Coronary artery (tissue), 2 donors: ENCODE data around the gene RNF224.

ENCODE experiments used
- DNase-seq: peaks from one replicate; pipeline ENCODE4 v3.0.0-alpha.2; 2017; ENCODE audit warnings: low spot score
- H3K27ac ChIP-seq, 2 donors: fragments of 200-600 bp; sonication (generic); one replicate each; pipeline ENCODE4 v1.5.1; 2016 to 2019
- H3K4me3 ChIP-seq: fragments of 200-600 bp; sonication (generic); 2 replicates; pipeline ENCODE4 v1.5.1; 2016; ENCODE audit warnings: mild to moderate bottlenecking, moderate library complexity
- TF ChIP-seq, protein P1 (sequence below): fragments of 200-600 bp; sonication (generic); IDR thresholded peaks from one replicate; pipeline ENCODE4 v1.5.1; 2019; ENCODE audit warnings: antibody characterized with exemption

Gene RNF224

DNA sequence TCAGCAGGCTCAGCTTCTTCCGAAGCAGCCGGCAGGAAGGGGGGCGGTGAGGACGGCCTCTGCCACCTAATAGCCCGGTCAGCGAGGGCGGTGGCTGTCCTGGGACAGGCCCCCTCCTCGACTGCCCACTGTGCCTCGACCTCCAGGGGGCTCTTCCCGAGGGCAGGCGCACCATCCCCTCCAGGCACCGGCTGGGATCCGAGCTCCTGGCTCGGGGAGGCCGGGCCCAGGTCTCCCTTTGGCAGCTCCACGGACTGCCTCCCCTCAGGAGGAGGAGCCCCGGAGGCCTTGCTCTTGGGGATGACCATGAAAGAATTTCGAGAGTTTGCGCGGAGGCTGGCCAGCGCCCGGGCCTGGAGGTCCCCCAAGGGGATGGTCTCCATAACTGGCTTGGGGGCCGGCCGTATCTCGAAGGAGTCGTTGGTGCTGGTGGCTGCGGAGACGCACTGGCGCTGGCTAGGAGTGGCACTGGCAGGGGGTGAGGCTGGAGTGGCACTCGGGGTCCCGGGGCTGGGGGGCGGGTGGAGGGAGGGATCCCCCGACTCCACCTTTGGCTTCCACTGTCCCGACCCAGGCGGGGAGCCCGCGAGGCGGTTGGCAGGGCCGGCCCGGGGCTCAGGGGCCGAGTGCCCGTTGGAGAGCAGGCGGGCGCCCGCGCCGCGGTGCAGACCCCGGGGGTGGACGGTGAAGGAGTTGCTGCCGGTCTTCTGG is 27.7 kb upstream of the RNF224 start:
- TF ChIP-seq, protein P1, sequence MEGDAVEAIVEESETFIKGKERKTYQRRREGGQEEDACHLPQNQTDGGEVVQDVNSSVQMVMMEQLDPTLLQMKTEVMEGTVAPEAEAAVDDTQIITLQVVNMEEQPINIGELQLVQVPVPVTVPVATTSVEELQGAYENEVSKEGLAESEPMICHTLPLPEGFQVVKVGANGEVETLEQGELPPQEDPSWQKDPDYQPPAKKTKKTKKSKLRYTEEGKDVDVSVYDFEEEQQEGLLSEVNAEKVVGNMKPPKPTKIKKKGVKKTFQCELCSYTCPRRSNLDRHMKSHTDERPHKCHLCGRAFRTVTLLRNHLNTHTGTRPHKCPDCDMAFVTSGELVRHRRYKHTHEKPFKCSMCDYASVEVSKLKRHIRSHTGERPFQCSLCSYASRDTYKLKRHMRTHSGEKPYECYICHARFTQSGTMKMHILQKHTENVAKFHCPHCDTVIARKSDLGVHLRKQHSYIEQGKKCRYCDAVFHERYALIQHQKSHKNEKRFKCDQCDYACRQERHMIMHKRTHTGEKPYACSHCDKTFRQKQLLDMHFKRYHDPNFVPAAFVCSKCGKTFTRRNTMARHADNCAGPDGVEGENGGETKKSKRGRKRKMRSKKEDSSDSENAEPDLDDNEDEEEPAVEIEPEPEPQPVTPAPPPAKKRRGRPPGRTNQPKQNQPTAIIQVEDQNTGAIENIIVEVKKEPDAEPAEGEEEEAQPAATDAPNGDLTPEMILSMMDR: no peak
- H3K27ac ChIP-seq: peak overlapping the region in 1 of 2 donors; percentile 86
- peak overlapping the region; percentile 83 for H3K4me3 ChIP-seq
- DNase-seq: no peak

GRCh38 chr9:137200311-137201204 is 26.7 kb upstream of the RNF224 start, which contains the start of gene TPRN:
TPRN (minus strand) TSS chr9:137200741; CDS start chr9:137200711, 30 bp downstream.
- peak; percentile 100 for DNase-seq
- peak within 1 kb of the TSS; percentile 83 for H3K4me3 ChIP-seq
- H3K27ac ChIP-seq: peak within 1 kb of the TSS; percentile 73 to 86
- TF ChIP-seq, protein P1: no peak

DNA sequence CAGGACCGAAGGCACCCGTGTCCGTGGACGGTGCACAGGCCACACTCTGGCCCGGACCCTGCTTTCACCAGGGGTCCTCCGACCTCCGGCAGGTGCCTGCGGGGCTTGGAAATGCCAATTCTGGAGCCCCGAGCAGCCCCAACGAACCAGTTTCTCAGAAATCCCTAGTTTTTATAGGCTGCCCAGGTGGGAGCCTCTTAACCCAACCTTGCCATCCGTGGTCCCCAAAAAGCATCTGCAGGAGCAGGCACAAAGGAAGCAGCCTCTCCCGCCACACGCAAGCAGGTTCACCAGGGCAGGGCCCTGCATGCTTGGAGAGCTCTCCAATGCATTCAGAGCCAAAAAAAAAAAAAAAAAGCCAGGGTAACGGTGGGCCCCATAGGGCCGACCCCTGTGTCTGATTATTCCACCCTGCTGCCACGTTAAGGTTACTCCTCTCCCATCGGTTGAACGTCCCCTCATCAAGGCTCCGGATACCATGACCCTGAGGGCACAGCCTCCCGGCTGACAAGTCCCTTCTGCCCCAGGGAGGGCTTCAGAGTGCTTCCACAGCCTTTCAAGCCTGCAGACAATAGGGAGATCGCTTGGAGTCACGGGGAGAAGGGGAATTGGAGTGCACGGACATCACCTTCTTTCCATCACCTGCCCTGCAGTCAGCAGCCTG is 26.0 kb upstream of the RNF224 start:
- Histone ChIP-seq H3K27ac (peak overlapping the region; percentile 73 to 84), H3K4me3 (peak overlapping the region; percentile 83)
- DNase-seq: no peak
- TF ChIP-seq, protein P1: no peak

DNA sequence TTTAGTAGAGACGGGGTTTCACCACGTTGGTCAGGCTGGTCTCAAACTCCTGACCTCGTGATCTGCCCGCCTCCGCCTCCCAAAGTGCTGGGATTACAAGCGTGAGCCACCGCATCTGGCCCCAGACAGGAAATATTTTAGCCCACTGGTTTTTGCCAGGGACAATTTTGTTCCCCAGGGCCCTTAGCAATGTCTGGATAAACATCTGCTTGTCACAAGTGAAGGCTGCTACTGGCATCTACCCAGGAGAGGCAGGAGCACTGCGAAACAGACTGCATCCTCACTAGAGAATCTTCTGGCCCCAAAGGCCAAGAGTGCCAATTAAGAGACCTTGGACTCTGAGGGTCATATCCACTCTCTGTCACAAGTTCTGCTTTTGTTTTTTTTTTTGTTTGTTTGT is 24.3 kb upstream of the RNF224 start:
- H3K27ac ChIP-seq: no peak overlapping the region

DNA sequence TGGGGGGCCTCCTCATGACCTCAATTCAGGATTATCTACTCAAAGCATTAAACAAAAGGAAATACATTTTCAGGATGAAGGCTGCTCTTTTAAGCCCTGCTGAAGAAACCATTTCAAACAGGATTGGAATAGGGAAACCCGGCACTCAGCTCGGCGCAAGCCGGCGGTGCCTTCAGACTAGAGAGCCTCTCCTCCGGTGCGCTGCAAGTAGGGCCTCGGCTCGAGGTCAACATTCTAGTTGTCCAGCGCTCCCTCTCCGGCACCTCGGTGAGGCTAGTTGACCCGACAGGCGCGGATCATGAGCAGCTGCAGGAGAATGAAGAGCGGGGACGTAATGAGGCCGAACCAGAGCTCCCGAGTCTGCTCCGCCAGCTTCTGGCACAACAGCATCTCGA is 22.6 kb upstream of the RNF224 start:
- H3K4me3 ChIP-seq: peak overlapping the region; percentile 95
- TF ChIP-seq, protein P1: no peak
- peak overlapping the region in 1 of 2 donors; percentile 85 for H3K27ac ChIP-seq
- DNase-seq: no peak

More for the DNA sequence above, 24.3 kb upstream of the RNF224 start:
- H3K4me3 ChIP-seq: no peak overlapping the region
- no peak for DNase-seq
- TF ChIP-seq, protein P1: no peak

DNA sequence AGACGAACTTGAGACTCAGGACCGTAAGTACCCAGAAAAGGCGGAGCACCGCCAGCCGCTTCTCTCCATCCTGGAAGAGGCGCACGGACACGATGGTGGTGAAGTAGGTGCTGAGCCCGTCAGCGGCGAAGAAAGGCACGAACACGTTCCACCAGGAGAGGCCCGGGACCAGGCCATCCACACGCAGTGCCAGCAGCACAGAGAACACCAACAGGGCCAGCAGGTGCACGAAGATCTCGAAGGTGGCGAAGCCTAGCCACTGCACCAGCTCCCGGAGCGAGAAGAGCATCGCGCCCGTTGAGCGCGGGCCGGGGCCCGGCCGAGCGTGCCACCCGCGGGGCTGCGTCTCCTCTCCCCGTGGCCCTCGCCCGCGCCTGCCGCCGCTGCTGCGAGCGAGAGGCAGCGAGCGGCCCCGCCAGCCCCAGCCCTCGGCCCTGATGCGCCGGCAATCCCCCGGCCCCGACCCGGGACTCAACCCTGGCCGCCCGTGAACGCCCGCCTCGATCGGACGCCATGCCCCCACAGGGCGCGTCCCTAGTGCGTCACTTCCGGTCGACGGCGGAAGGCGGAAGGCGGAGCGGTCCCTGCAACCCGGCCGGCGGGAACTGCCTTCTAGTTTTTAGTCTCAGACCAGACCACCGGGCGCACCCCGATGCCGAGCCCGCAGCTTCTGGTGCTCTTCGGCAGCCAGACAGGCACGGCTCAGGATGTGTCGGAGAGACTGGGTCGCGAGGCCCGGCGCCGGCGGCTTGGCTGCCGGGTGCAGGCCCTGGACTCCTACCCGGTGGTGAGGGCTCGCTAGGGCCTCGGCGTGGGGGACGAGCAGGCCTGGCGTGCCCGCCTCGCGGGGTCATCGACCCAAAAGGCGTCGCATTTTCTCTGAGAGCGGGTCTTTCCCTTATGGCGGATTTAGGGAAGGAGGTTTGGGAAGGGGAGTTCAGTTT is 21.9 kb upstream of the RNF224 start, which contains the start of the genes NDOR1 and TMEM203:
Gene NDOR1 (plus strand): TSS at position 575 of the 944 bp plus-strand sequence. CDS start 78 bp downstream, at position 653.
Gene TMEM203 (minus strand): TSS at position 523 of the 944 bp plus-strand sequence. CDS start 234 bp downstream, at position 289.
- peak within 1 kb of the TSS; percentile 95 for H3K4me3 ChIP-seq
- peak; percentile 91 for DNase-seq
- TF ChIP-seq, protein P1: no peak
- peak within 1 kb of the TSS; percentile 72 to 85 for H3K27ac ChIP-seq
